GM20000 (cell line): ENCODE data around the gene ZNF521.
"Not testable (repeated sequence)": the region's sequence is repeated elsewhere in the genome, so short reads cannot be mapped to it uniquely, and the experiment has no call there.

Experiments
- DNase-seq: peaks from one replicate; pipeline ENCODE4 v3.0.0; 2012; ENCODE audit warnings: low spot score
- CTCF ChIP-seq: IDR thresholded peaks from 2 replicates; pipeline ENCODE4 v1.5.1; 2012; ENCODE audit warnings: mild to moderate bottlenecking, control low read depth; ENCODE audit errors: extremely low read depth, missing control alignments

Gene ZNF521

GRCh38 chr18:25043104-25043503, 308.9 kb downstream of the ZNF521 start:
- TF ChIP-seq CTCF = no peak
- DNase-seq = no peak

GRCh38 chr18:25042641-25043051, 309.3 kb downstream of the ZNF521 start:
- no peak for TF ChIP-seq CTCF
- DNase-seq = no peak

DNA sequence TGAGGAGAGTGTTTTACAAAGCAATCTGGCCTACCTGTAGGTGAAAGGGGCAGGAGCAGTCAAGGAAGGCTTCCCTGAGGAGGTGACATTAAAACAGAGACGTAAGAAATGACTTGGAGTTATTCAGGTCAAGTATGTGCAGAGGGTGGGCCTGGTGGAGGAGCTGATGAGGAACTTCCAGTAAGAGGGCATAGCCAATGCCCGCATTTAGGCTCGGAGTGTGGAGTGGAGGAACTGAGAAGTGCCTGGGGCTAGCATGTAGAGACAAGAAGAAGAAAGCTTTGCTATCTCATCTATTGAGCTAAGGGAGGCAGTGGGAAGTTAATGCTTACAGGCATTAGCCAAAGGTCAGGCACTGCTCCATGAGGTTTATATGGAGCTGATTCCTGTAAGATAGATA, 312.2 kb downstream of the ZNF521 start:
- no peak for TF ChIP-seq CTCF
- DNase-seq = no peak

DNA sequence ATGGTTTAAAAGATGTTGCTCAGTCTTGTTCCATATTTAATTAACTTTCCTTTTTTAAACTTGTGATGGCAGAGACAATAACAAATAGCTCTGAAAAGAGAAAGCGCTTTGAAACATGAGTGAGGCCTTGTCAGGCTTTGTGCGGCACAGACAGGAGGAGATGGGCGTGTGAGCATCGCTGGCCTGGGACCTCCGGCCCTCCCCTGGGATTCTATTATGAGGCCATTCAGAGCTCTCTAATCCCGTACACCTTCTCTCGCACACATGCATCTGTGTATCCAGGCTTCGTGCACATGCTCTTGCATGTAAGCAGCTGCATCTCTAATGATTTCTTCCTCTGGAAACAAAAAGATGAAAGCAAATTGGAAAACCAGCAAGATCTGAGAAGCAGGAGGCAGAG, 313.7 kb downstream of the ZNF521 start:
- TF ChIP-seq CTCF = no peak
- DNase-seq = no peak

GRCh38 chr18:25033747-25034471, 318.1 kb downstream of the ZNF521 start:
- no peak for DNase-seq
- TF ChIP-seq CTCF = no peak

GRCh38 chr18:25033175-25033574, 318.8 kb downstream of the ZNF521 start:
- DNase-seq = not testable (repeated sequence)

GRCh38 chr18:25029802-25030201, 322.2 kb downstream of the ZNF521 start:
- TF ChIP-seq CTCF = no peak
- no peak for DNase-seq

DNA sequence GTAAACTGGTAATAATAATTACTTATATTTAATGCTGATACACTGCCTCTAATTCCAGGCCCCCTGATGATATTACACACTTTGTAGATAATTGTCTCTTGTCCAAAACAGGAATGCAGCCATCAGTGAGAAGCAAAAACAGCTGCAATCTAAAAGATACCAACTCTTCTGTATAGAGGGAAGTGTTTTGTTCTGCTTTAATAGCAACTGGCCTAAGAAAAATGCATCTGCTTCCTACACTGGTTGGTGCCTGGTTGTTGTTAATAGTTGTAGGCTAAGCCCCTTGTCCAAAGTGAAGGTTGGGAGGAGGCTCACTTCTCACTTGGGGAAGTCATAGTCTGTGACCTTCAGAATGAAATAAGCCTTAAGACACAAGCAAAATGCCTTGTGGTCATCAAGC, 332.0 kb downstream of the ZNF521 start:
- no peak for TF ChIP-seq CTCF
- DNase-seq = no peak
